Mesendoderm (in vitro differentiated cells): ENCODE results near the gene UBE2L6.
A peak's percentile ranks its signal among the peaks of the same experiment; 100 is the strongest.
"Not testable (repeated sequence)": the region's sequence is repeated elsewhere in the genome, so short reads cannot be mapped to it uniquely, and the experiment has no call there.

ENCODE experiments used
- DNase-seq: peaks from one replicate; pipeline ENCODE4 v3.0.0; 2013
- H2AK5ac ChIP-seq: 2 replicates; pipeline ENCODE4 v1.6.1; 2013; ENCODE audit warnings: low read length, inconsistent platforms
- H2BK120ac ChIP-seq: 2 replicates; pipeline ENCODE4 v1.6.1; 2013; ENCODE audit warnings: low read depth, mild to moderate bottlenecking, low read length, moderate library complexity, mixed read lengths
- H2BK15ac ChIP-seq: replicated peaks from 2 replicates; pipeline ENCODE4 v1.6.1; 2013; ENCODE audit warnings: low read depth, mild to moderate bottlenecking, moderate library complexity
- H2BK5ac ChIP-seq: 2 replicates; pipeline ENCODE4 v1.6.1; 2013; ENCODE audit warnings: low read length, inconsistent platforms
- H3K18ac ChIP-seq: 2 replicates; pipeline ENCODE4 v1.6.1; 2013; ENCODE audit warnings: mild to moderate bottlenecking, low read length, mixed read lengths
- H3K23ac ChIP-seq: one replicate; pipeline ENCODE4 v1.6.1; 2013; ENCODE audit warnings: low read length
- H3K27ac ChIP-seq: 2 replicates; pipeline ENCODE4 v1.5.1; 2013; ENCODE audit warnings: low read depth, mild to moderate bottlenecking, inconsistent platforms, low read length, moderate library complexity
- H3K27me3 ChIP-seq: 2 replicates; pipeline ENCODE4 v1.6.1; 2013; ENCODE audit warnings: low read length, control low read depth, mild to moderate bottlenecking, inconsistent platforms; ENCODE audit not compliant: insufficient read depth, poor library complexity
- H3K36me3 ChIP-seq: 2 replicates; pipeline ENCODE4 v1.6.1; 2013; ENCODE audit warnings: low read length, inconsistent platforms; ENCODE audit not compliant: control insufficient read depth, insufficient read depth
- H3K4ac ChIP-seq: one replicate; pipeline ENCODE4 v1.6.1; 2013; ENCODE audit warnings: low read depth, mild to moderate bottlenecking, low read length, moderate library complexity
- H3K4me1 ChIP-seq: 2 replicates; pipeline ENCODE4 v1.6.1; 2013; ENCODE audit warnings: low read depth, low read length, inconsistent platforms; ENCODE audit not compliant: control insufficient read depth
- H3K4me2 ChIP-seq: 2 replicates; pipeline ENCODE4 v1.6.1; 2013; ENCODE audit warnings: low read length
- H3K4me3 ChIP-seq: 2 replicates; pipeline ENCODE4 v1.5.1; 2013; ENCODE audit warnings: mild to moderate bottlenecking, low read length
- H3K56ac ChIP-seq: one replicate; pipeline ENCODE4 v1.6.1; 2013; ENCODE audit warnings: low read length
- H3K79me1 ChIP-seq: 2 replicates; pipeline ENCODE4 v1.6.1; 2013; ENCODE audit warnings: low read length, inconsistent platforms
- H3K79me2 ChIP-seq: 2 replicates; pipeline ENCODE4 v1.6.1; 2013; ENCODE audit warnings: mild to moderate bottlenecking, low read length; ENCODE audit not compliant: control insufficient read depth, insufficient read depth
- H3K9ac ChIP-seq: 2 replicates; pipeline ENCODE4 v1.6.1; 2013; ENCODE audit warnings: low read length, inconsistent platforms
- H4K5ac ChIP-seq: one replicate; pipeline ENCODE4 v1.6.1; 2013; ENCODE audit warnings: low read length
- H4K8ac ChIP-seq: one replicate; pipeline ENCODE4 v1.6.1; 2013; ENCODE audit warnings: low read depth, mild to moderate bottlenecking, control low read depth, low read length, moderate library complexity
- WGBS: extraction: QIAGEN DNeasy Blood & Tissue Kit; methylation state at CpG from one replicate; pipeline ENCODE4 v1.1.7; 2013; ENCODE audit warnings: low lambda C conversion rate, missing lambda C conversion rate; ENCODE audit not compliant: insufficient coverage; ENCODE audit errors: extremely low coverage; 5-methylcytosine and 5-hydroxymethylcytosine counted together

Gene UBE2L6

GRCh38 chr11:57534449-57534848 lies 33.0 kb downstream of the UBE2L6 start:
- H2BK5ac ChIP-seq, H2BK15ac ChIP-seq, DNase-seq, H3K56ac ChIP-seq, H3K79me1 ChIP-seq, H3K9ac ChIP-seq, H2AK5ac ChIP-seq, H4K8ac ChIP-seq, H3K4me2 ChIP-seq, H3K27ac ChIP-seq, H3K4ac ChIP-seq, H3K23ac ChIP-seq, H2BK120ac ChIP-seq, H3K18ac ChIP-seq, H3K36me3 ChIP-seq, H3K27me3 ChIP-seq, H3K4me1 ChIP-seq, H4K5ac ChIP-seq, H3K4me3 ChIP-seq: not testable (repeated sequence)
- WGBS = no CpG with 5 or more reads among the region's 7 CpGs
- peaks cover 10% of the 10 kb centered on the region for H3K79me2 ChIP-seq

- Histone ChIP-seq H3K4ac (peak within 1 kb of the TSS; percentile 64), H2AK5ac (peak within 1 kb of the TSS; percentile 8), H3K79me1 (peaks cover 16% of the 10 kb centered on the region), H3K36me3 (peaks cover 2% of the 10 kb centered on the region), H3K79me2 (peaks cover 17% of the 10 kb centered on the region), H2BK5ac (peak within 1 kb of the TSS; percentile 35), H3K9ac (peak within 1 kb of the TSS; percentile 96), H3K27me3 (no peaks in the 10 kb centered on the region), H3K18ac (peak within 1 kb of the TSS; percentile 70), H3K4me3 (peak within 1 kb of the TSS; percentile 93), H3K23ac (peak within 1 kb of the TSS; percentile 89), H3K56ac (peak within 1 kb of the TSS; percentile 94), H3K4me2 (peak within 1 kb of the TSS; percentile 98), H4K8ac (peak within 1 kb of the TSS; percentile 78), H2BK120ac (no peak within 1 kb of the TSS), H4K5ac (peak within 1 kb of the TSS; percentile 97), H3K27ac (no peak within 1 kb of the TSS), H2BK15ac (no peak within 1 kb of the TSS), H3K4me1 (peaks cover 7% of the 10 kb centered on the region)
- WGBS = no CpG with 5 or more reads among the region's 49 CpGs
- DNase-seq = peak; percentile 100
These were observed 36.6 kb downstream of the UBE2L6 start, which contains the start of gene TIMM10 for GRCh38 chr11:57530596-57531507. Gene TIMM10, minus strand, starts transcription at chr11:57530754. Its CDS starts 565 bp downstream, at chr11:57530189.

- Histone ChIP-seq H2AK5ac (peak overlapping the region; percentile 8), H3K4me1 (peaks cover 7% of the 10 kb centered on the region), H3K4me2 (peak overlapping the region; percentile 85), H3K23ac (peak overlapping the region; percentile 89), H3K4me3 (peak overlapping the region; percentile 93), H3K36me3 (peaks cover 2% of the 10 kb centered on the region), H3K27ac (no peak overlapping the region), H3K79me1 (peaks cover 16% of the 10 kb centered on the region), H3K9ac (peak overlapping the region; percentile 96), H3K27me3 (no peaks in the 10 kb centered on the region), H3K18ac (no peak overlapping the region), H3K4ac (peak overlapping the region; percentile 64), H3K56ac (peak overlapping the region; percentile 94), H3K79me2 (peaks cover 17% of the 10 kb centered on the region), H4K8ac (peak overlapping the region; percentile 78), H2BK5ac (peak overlapping the region; percentile 35), H2BK15ac (no peak overlapping the region), H2BK120ac (no peak overlapping the region), H4K5ac (peak overlapping the region; percentile 97)
- WGBS = no CpG with 5 or more reads among the region's 17 CpGs
- no peak for DNase-seq
These were observed 37.3 kb downstream of the UBE2L6 start for GRCh38 chr11:57530215-57530595.

GRCh38 chr11:57529012-57529411 lies 38.5 kb downstream of the UBE2L6 start:
- Histone ChIP-seq H3K4me1 (peaks cover 7% of the 10 kb centered on the region), H3K23ac (no peak overlapping the region), H3K4ac (no peak overlapping the region), H4K8ac (no peak overlapping the region), H3K9ac (no peak overlapping the region), H3K56ac (no peak overlapping the region), H2AK5ac (no peak overlapping the region), H3K36me3 (peaks cover 2% of the 10 kb centered on the region), H2BK15ac (no peak overlapping the region), H3K18ac (no peak overlapping the region), H3K27ac (no peak overlapping the region), H3K79me2 (peaks cover 17% of the 10 kb centered on the region), H4K5ac (no peak overlapping the region), H2BK5ac (no peak overlapping the region), H3K79me1 (peaks cover 16% of the 10 kb centered on the region), H3K4me3 (no peak overlapping the region), H3K4me2 (no peak overlapping the region), H3K27me3 (no peaks in the 10 kb centered on the region), H2BK120ac (no peak overlapping the region)
- DNase-seq = no peak

- no peak overlapping the region for H3K18ac ChIP-seq
- H3K4me1 ChIP-seq = peaks cover 7% of the 10 kb centered on the region
- no peak overlapping the region for H4K5ac ChIP-seq
- peaks cover 16% of the 10 kb centered on the region for H3K79me1 ChIP-seq
- H2BK5ac ChIP-seq = no peak overlapping the region
- DNase-seq = peak; percentile 79
- no peak overlapping the region for H3K4me3 ChIP-seq
- peak overlapping the region; percentile 63 for H3K56ac ChIP-seq
- no peak overlapping the region for H3K4me2 ChIP-seq
- H3K23ac ChIP-seq = no peak overlapping the region
- H2BK15ac ChIP-seq = no peak overlapping the region
- WGBS = no CpG with 5 or more reads among the region's 7 CpGs
- peaks cover 2% of the 10 kb centered on the region for H3K36me3 ChIP-seq
- H3K9ac ChIP-seq = peak overlapping the region; percentile 50
- no peak overlapping the region for H4K8ac ChIP-seq
- H2AK5ac ChIP-seq = no peak overlapping the region
- no peak overlapping the region for H3K27ac ChIP-seq
- no peak overlapping the region for H2BK120ac ChIP-seq
- no peak overlapping the region for H3K4ac ChIP-seq
- no peaks in the 10 kb centered on the region for H3K27me3 ChIP-seq
- H3K79me2 ChIP-seq = peaks cover 17% of the 10 kb centered on the region
These were observed 40.3 kb downstream of the UBE2L6 start for GRCh38 chr11:57527056-57527631.
